GM18868 (cell line): ENCODE results near the gene FAM114A2.

Experiments
- ATAC-seq: cut with Tn5 transposase; IDR thresholded peaks from one replicate; pipeline ENCODE4 v1.9.1; 2021; ENCODE audit warnings: mild to moderate bottlenecking, moderate library complexity; ENCODE audit not compliant: unreplicated experiment

FAM114A2 gene

DNA sequence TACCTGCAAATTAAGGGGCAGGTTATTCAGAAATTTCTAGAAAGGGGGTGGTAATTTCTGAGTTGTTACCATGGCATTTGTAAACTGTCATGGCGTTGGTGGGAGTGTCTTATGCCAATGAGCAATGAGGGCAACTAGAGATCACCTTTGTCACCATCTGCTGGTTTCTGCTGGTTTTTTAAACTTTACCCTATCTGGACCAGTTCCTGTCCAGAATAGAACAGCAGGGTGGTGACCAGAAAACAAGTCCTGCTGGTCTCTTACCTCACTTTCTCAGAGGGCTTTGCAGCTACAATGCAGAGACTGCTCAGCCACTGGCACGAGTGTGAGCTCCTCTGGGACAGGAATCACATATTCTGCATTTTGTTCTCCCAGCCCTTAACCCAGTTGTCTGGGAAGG lies 51.4 kb downstream of the FAM114A2 start:
- no peak for ATAC-seq

DNA sequence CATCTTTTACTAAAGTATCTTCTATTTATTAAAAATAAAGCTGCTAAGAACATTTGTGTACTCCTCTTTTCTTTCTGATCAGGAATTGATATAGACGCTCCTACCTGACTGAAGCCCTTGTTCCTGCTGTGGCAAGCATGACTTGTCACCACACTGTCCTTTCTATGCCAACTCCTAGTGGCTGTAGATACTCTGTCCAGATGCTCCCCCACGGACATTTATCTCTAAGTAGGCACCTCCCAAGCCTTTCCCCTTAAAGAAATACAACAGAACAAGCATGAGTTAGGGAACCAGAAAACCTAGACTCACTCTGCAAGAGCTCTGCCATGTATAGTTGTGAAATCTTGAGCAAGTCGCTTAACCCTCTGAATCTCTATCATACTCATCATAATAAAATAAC lies 53.2 kb downstream of the FAM114A2 start:
- ATAC-seq = no peak

DNA sequence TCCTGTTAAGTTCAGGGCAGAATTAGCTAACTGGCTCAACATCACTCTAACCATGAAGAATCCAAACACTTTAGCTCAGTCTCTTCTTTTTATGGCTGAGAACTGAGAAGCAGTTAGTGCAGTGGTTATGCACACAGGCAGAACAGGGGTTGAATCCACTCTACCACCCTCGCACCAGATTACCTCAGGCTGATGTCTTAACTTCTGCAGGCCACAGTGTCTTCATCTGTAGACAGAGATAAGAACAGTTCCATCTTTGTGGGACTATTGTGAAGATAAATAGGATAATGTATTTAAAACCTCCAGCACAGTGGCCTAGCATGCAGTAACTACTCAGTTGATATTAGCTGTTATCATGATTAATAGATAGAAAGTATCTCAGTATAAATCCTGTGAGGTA lies 54.8 kb downstream of the FAM114A2 start:
- ATAC-seq = no peak

DNA sequence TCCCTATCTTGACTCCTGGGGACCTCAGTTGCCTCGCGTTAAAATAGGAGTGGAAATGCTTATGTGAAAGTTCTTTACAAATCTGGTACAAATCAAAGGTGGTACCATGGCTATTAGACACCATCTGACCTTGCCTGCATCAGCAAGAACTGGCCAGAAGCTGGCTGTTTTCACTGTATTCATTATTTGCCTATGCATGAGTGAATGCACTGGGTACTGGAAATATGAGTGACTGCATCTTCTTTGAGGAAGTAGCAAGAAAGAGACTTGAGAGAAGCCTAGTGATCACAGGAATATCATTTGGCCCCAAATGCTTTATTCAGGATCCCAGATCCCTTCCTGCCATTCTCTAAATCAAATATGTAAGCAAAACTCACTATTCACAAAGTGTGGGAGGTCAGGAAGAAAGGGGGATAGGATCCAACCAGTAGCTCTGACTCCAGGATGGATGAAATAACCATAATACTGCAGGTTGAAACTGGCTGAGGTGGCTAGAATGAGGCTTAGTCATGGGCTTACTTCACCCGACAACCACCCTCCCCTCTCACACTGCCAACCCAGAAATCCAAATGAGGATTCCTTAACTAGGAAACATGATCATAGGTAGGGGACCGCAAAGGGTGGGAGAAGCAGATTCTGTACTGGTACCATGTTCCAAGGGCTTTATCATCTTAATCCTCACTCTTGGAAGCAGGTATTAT lies 56.7 kb downstream of the FAM114A2 start:
- no peak for ATAC-seq

DNA sequence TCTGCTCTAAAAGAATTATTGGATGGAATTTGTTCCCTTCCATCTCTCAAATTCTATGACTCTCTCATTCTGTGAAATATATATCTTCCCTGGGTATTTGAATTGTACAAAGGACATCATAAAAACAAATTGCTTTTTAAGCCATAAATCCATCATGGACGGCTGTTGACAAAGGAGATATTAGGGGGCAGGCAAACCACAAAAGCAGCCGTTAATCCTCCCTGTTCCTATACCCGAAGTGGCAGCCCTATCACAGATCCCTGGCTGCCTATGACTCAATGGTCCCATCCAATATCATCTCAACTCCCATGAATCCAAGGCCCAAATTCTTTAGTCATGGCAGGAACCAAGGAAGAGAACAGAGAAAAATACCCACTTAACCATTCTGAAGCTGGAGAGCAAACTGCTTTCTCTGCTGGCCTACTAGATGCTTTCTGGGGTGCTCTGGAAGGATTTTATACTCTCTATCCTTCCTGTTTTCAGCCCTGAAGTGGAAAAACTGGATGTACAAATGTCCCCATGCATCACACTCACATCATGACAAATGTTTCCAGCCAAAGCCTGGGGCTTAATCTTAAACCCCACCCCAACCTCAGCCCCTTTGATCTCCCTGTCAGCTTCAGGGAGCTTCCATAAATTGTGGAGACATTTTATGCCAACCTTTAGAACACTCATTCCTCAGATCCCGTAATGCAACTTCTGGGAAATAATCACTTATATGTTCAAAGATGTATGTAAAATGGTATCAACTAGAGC lies 59.5 kb downstream of the FAM114A2 start:
- ATAC-seq = no peak

DNA sequence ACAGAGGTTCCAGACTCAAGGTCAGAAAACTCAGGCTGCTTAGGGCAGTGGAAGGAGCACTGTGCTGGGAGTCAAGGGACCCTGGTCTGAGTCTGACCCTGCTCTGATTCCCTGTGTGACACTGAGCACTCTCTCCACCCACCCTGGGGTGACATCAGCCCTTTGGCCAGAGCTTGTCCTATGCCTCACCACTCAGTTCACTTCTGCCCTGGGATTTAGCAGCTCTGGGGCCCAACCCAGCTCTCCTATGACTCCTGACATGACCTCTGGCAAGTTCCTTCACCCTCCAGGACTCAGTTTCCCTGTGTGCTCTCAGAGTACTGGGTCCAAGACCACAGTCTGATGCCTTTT lies 63.9 kb downstream of the FAM114A2 start:
- peak; percentile 15 for ATAC-seq

DNA sequence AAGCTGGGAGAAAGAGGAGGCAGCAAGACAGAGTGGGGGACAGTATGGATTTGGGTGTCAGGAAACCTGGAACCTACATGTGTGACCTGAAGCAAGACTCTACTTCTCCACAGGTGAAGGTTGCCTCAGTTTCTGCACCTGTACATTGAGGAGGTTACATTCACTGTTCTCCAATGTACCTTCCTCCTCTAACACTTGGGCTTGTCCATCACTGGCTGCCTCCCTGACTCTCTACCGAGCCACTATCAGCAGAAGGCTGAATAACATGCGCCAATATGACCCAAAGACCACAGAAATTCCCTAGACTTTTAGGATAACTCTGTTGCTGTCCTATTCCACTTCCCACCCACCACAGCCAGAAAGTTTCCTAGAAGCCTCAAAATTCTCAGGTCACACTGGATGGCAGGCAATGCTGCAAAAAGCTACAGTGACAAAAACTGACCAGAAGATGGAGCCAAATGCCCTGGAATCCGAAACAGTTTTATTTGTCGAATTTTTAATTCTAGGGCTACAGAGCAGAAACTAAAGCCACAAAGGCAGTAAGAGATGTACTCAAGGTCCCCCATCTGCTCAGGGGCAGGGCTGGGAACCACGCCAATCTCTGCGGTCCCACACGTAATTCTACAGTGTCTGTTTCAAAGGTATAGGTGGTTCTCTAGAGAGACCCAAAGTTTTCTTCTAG lies 64.4 kb downstream of the FAM114A2 start:
- ATAC-seq = peak; percentile 69

DNA sequence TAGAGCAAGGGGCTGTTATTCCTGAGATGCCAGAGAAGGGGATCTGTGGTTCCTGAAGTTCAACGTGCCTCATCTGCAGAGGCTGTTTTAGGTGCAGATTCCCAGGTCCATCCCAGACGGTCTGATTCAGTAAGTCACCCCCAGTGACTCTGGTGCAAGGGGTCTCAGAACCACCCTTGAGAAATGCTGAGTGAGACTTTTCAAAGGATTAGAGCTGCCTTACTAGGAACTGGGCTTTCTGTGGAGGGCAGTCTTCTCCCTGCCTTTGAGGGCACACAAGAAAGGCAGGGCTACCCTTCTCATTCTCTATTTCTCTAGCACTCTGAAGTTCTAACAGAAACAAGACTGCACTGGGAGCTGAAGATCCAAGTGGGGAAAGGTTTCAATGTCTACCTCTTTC lies 66.5 kb downstream of the FAM114A2 start:
- no peak for ATAC-seq

DNA sequence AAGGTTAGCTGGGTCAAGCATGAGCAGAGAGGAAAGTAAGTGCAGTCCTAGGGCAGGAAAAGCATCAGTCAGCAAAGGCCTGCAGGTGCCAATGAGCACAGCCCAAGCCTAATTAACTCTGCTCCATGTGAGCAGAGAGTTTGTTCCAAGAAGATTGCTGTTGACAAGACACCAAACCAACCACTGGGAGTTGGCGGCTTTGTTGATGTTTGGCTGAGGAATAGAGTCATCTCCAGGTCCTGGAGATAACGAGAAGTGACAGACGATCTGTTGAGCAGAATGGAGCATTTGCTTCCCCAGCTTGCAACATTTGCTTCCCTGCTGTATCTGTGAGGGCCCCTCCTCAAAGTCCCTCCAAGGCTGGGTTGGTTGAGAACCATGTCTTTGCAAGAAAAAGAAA lies 68.2 kb downstream of the FAM114A2 start:
- ATAC-seq = no peak

DNA sequence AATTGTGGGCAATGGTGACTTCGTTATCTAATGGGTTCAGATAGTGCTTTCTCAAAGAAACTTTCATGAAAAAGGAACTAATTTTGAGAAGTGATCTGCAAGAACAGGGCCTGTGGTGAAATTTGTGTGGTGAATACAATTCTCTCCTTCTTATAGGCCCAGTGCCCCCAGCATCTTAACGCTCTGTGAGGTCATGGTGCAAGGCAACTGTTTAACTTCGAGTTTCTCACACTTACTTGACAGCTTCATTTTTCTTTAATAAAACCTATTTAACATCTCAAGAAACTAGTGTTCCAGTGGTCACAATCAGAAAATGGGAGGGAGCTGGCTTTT lies 69.2 kb downstream of the FAM114A2 start:
- ATAC-seq = no peak

DNA sequence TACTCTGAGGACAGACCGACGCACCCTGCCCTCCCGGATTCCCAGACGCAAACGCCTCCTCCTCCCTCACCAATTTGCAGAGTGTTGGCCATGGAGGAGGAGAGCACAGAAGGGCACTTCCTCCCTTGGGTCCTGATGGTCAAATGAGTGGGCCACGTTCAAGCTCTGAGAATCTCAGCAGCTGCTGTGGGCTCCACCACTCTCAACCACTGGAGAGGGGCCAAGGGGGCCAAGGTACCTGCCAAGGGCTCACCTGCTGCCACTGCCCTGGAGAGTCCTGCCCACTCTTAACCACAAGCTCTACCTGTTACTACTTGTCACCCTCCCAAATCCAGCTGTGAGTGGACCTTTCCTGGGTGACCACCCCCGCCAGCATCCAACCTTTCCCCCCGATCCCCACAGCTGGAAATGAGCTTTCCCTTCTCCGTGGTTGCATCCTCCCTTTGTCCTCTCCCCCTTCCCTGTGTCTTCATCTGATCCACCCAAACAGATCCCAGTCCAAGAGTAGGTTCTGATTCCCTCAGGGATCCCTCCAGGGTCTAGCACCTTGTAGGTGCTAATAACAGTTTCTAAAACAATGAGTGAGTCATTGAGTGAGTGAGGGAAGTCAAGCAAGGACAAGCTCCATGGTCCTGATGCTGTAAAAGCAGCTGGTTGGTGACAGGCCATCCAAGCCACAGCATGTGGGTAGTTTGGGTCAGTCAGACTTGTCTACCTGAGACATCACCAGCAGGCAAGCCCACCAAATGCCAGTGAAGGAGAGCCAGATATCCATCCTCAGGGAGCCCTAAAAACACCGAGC lies 69.7 kb downstream of the FAM114A2 start:
- ATAC-seq = no peak

DNA sequence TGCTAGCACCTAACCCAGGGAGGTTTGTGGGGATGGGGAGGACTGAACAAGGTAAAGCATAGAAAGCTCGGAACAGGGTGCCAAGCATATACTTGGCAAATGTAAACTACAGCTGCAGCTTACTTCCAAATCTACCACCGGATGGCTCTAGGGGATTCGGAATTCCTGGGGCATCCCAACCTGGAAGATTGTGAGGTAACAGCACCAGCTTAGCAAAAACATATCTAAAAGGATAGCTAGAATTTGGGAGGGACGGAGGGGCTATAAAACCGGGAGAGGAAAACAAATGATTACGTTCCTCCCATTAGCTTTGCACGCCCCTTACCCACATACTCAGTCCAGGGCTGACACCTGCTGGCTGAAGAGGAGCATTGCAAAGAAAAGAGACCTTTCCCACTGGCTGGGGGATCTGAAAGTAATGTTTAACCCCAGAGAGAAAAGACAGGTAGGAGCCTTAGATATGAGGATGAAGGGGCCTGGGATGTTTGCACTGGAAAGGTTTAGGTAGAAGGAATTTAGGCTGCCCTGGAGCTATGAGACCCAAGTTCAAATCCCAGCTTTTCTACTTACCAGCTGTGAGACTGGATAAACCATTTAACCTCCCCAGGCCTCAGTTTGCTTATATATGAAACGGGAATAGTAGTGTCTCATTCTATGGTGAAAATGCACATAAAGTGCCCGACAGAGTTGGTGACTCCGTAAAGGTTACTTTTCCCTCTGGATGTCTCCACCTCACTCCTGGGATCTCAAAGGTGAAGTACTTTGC lies 73.6 kb downstream of the FAM114A2 start:
- ATAC-seq = peak; percentile 85

DNA sequence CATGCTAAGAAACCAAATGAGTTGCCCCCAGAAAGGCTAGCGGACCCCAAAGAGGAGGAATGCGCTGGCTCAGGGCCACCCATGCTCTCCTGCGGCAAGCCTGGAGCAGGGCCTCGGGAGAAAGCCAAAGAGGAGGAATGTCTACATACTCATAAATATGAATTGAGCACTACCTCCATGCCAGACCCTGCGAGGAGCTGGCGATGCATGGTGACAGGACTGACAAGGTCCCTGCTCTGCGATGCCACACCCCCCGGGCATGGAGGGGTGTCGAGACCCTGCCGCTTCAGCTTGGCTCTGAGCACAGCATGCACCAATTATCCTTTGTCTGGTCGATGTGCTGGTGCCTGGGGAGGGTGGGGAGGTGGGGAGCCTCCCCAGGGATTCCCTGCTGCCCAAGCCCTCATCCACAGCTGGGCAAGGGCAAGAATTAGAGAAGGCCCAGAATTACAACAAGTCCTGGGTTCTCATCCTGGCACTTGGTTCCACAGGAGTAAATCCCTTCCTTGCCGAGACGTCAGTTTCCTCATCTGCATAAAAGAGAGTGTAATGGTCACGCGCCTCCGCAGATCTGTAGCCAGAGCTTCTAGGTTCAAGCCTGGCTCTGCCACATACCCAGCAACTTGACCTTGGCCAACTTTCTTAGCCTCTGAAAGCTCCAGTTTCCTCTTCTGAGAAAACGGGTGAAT lies 74.4 kb downstream of the FAM114A2 start:
- ATAC-seq = no peak

DNA sequence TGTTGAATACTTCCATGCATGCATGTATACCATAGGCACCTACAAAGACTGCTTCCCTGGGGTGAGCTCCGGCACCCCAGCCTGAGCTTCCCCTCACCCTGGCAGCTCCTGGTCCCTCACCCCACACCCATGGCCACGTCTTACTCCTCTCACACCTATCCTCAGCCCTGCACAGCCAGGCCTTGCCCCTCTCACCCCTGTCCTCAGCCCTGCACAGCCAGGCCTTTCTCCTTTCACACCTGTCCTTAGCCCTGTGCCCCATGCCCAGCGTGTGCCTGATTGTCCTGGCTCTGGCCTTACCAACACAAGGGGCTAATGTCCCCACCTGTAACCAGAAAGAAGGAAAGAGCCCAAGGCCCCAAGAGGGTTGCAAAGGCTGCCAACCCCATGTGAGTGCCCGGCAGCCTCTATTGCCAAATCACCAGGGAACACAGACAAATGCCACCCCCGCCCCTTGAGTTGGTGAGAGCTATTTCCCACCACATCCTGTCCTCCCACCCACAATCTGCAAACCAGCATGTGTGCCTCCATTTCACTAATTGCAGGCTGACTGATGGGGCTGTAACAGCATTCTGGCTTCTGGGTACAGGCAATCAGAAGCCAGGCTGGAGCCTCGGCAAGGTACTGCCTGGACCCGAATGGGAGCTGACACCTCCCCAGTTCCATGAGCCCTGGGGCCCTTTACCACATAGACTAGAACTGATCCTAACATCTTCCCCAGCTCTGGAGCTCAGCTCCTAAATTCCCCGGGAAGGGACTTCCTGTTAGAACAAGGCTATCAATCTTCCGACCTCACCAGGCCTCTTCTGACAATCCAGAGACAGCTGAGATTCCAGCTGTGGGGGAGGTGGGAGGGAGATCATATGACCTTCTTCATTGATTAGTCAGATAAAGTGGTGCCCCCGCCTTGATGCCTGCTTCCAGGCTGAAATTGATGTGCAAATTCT lies 78.2 kb downstream of the FAM114A2 start:
- ATAC-seq = no peak

DNA sequence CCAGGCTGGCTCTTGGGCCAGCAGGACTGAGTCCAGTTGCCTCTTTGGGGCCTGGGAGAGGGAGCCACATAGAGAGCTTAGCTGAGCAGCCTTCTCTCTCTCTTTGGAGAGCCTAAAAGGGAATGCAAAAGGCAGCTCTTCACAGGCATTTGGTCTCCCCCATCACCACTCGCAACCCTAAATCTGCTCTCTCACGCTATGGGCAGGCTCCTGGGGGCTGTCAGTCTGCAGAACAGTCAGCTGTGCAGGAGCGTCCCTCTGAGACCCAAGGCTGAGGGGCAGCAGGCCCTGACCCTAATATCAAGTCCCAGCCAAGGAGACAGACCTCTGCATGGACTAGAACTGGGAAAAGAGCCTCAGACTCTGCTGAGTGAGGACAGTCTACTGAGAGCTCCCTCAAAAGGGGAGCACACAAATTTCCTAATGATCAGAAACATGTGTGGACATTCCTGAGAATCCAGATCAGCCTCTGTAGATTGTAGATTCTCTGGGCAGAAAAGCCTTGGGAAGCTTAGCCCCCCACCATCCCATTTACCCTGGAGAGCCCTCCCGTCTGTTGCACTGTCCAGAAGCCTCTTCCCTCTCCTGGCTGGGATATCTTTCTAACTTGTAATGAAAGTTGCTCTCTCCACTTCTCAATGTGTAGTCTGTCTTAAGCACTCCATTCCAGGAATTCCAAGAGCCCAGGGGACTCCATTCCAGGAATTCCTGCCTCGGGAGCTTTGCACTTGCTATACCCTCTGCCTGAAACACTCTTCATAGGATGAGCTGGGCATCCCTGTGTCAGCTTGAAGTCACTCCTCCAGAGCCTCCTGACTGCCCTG lies 79.4 kb downstream of the FAM114A2 start:
- no peak for ATAC-seq

DNA sequence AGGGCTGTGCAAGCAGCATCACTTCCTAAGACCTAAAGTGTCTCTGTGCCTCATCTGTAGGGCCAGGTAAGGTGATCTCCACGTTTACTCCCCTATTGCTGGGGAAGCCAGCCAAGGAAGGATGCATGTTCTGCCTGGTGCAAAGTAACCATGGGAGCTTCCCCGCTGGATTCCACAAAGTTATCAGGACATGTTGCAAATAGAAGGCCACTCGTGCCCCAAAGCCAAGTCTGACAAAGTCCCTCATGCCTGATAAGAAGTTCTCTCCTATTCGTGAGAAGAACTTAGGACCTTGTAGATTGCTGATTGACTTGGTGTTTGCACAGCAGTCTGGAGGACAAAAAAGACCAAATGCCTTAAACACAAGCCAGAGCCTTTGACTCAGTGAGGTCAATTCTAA lies 81.5 kb downstream of the FAM114A2 start:
- ATAC-seq = no peak

DNA sequence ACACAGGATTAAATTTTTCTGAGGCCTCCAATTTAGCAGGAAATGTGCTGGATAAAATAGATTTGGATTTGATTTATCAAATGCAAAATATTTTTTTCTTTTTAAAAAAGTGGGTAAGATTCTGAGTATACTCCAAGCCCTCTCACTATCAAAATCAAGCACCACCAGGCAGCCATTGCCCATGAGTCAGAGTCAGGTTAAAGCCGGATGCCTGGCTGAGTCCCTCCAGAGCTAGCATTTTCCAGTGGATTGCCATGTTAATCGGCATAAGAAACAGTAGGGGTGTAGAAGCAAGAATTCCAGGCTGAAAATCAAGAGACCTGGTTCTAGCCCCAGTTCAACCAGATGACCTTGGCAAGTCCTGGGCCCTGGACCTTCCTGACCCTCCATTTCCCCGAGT lies 85.3 kb downstream of the FAM114A2 start:
- no peak for ATAC-seq

DNA sequence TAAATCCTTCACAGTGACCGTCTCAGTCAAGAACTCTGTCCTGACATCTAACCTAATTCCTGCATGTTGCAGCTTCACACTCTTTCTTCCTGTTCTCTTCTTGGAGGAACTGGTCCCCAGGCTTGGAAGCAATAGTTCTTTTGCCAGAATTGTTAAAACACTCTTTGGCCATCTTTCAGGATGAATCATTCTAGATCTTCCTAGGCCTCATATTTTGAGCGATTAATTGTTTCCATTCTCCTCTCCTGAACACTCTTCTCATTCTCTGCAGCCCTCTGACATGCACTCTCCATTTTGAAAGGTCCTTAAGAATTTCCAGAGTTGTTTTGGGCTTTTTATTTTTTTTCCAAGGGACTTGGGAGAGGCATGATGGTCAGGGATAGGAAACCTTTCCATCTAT lies 85.8 kb downstream of the FAM114A2 start:
- no peak for ATAC-seq
